ENCODE data around the gene HMCN1.
"Not testable (repeated sequence)": the region's sequence is repeated elsewhere in the genome, so short reads cannot be mapped to it uniquely, and the experiment has no call there.

The HMCN1 gene

DNA sequence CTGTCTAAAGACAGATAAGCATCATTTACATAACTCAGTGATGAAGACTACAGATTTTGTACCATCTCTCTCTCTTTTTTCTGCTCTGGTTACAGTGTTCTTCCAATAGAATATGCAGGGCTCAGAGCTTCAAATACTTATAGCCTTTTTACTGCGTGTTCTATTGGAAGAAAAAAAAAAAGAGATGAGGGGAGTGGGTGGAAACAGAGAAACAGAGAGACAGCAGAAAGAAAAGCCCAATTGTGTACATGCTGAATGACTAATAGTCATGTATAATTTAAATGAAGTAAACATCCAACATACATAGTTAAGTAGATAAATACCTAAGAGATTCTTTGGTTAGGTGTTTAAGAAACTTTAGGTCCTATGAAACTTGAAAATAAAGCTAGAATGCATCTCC lies 151.9 kb downstream of the HMCN1 start:
- DNase-seq (ENCODE audit: low spot score): no peak
- in situ Hi-C loops (cut with MboI; ENCODE audit: low pct_unique_long_range_greater_than_20kb, low sequenced_read_pairs, unreplicated experiment): no loop called here
- TF ChIP-seq, protein P1, sequence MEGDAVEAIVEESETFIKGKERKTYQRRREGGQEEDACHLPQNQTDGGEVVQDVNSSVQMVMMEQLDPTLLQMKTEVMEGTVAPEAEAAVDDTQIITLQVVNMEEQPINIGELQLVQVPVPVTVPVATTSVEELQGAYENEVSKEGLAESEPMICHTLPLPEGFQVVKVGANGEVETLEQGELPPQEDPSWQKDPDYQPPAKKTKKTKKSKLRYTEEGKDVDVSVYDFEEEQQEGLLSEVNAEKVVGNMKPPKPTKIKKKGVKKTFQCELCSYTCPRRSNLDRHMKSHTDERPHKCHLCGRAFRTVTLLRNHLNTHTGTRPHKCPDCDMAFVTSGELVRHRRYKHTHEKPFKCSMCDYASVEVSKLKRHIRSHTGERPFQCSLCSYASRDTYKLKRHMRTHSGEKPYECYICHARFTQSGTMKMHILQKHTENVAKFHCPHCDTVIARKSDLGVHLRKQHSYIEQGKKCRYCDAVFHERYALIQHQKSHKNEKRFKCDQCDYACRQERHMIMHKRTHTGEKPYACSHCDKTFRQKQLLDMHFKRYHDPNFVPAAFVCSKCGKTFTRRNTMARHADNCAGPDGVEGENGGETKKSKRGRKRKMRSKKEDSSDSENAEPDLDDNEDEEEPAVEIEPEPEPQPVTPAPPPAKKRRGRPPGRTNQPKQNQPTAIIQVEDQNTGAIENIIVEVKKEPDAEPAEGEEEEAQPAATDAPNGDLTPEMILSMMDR (IDR thresholded peaks at IDR 0.05; ENCODE audit: extremely low read depth, insufficient read depth, missing control alignments): no peak

DNA sequence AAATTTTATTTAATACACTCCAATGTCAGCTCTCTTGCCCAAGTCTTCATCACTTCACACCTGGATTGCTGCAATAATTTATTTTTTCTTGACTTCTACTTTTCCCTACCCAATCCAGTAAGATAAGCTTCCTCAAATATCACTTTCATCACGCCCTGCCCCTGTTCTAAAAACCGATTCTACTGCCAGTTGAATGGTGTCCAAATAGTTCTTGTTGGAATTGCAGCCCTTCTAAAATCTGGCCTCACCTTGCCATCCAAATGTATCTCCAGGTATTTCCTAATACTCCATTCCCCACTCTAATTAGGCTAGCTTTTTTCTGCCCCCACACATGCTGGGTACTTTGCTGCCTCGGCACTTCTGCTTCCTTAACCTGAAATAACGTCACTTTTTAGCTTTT lies 152.5 kb downstream of the HMCN1 start:
- TF ChIP-seq, protein P1 (IDR thresholded peaks at IDR 0.05; ENCODE audit: extremely low read depth, insufficient read depth, missing control alignments): no peak
- in situ Hi-C loops (cut with MboI; ENCODE audit: low pct_unique_long_range_greater_than_20kb, low sequenced_read_pairs, unreplicated experiment): no loop called here
- no peak for DNase-seq (ENCODE audit: low spot score)

DNA sequence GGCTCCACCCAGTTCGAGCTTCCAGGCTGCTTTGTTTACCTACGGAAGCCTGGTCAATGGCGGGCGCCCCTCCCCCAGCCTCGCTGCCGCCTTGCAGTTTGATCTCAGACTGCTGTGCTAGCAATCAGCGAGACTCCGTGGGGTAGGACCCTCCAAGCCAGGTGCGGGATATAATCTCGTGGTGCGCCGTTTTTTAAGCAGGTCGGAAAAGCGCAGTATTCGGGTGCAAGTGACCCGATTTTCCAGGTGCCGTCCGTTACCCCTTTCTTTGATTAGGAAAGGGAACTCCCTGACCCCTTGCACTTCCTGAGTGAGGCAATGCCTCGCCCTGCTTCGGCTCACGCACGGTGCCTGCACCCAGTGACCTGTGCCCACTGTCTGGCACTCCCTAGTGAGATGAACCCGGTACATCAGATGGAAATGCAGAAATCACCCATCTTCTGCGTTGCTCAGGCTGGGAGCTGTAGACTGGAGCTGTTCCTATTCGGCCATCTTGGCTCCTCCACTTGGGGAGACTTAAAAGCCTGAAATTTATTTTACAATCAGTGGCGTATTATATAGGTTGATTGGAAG lies 158.7 kb downstream of the HMCN1 start:
- in situ Hi-C loops (cut with MboI; ENCODE audit: low pct_unique_long_range_greater_than_20kb, low sequenced_read_pairs, unreplicated experiment): not testable (repeated sequence)

DNA sequence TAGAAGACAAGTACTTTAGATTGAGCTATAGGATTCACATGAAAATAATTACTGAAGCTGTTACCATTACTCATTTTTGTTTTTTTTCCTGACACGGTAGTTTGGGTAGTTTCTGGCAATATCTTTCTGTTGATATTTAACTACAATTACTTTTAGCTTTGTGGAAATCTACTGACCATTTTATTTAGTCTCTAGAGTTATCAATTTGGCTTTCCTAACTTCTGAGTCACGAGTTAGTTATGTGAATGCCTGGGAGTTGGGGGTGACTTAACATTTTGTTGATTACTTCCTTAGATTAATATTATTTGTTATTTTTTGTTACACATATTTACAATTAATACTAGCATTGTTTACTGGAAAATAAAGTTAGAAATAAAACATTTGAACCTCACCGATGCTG lies 160.6 kb downstream of the HMCN1 start:
- no peak for DNase-seq (ENCODE audit: low spot score)
- TF ChIP-seq, protein P1 (IDR thresholded peaks at IDR 0.05; ENCODE audit: extremely low read depth, insufficient read depth, missing control alignments): no peak
- in situ Hi-C loops (cut with MboI; ENCODE audit: low pct_unique_long_range_greater_than_20kb, low sequenced_read_pairs, unreplicated experiment): no loop called here

More for the DNA sequence above, 158.7 kb downstream of the HMCN1 start:
- DNase-seq (ENCODE audit: low spot score): not testable (repeated sequence)

DNA sequence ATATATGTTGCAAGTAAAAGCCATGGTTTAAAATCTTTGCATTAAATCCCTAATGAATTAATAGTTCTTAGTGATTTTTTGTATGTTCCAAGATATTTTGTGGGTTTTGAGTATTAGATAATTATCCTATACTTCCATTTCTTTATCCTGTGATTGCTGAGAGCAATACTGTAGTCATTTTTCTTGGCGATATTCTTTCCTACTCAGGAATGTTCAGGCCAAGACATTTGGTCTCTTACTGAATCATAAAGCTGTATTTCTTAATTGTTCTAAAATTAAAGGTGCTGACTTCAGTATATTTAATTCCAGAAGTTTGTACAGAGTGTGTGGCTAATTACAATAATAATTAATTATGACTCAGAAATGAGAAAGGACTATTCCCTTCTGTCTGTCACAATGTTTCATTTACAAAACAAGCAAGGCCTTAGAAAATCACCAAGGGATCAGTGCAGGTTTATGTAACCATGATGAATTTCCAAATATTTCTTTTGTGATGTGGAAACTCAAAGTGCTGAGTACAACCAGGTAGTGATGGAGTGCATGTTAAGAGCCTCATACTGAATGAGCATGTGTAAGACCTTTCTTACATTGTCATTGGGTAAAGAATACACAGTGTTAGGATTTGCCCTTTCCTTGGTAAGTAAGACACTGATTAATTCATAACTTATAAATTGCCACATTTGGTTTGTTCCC lies 161.2 kb downstream of the HMCN1 start:
- TF ChIP-seq, protein P1 (IDR thresholded peaks at IDR 0.05; ENCODE audit: extremely low read depth, insufficient read depth, missing control alignments): no peak
- in situ Hi-C loops (cut with MboI; ENCODE audit: low pct_unique_long_range_greater_than_20kb, low sequenced_read_pairs, unreplicated experiment): no loop called here
- no peak for DNase-seq (ENCODE audit: low spot score)

DNA sequence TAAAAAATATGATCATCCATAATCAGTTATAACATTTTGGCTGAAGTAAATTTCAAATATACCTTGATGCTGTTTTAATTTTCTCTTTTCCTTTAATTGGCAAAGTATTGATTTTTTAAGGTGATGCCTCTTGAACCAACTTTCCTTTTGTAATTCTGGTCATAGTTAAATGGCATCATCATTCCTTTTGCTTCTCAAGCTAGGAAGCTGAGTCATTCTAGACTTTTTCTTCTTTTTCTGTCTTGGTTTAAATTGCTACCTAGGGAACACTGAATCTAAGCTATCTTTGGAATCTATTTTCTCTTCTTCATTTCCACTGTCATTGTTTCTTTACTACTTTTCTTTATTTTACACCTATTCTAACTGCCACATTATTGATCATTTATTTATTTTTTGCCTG lies 162.7 kb downstream of the HMCN1 start:
- in situ Hi-C loops (cut with MboI; ENCODE audit: low pct_unique_long_range_greater_than_20kb, low sequenced_read_pairs, unreplicated experiment): no loop called here
- no peak for DNase-seq (ENCODE audit: low spot score)

DNA sequence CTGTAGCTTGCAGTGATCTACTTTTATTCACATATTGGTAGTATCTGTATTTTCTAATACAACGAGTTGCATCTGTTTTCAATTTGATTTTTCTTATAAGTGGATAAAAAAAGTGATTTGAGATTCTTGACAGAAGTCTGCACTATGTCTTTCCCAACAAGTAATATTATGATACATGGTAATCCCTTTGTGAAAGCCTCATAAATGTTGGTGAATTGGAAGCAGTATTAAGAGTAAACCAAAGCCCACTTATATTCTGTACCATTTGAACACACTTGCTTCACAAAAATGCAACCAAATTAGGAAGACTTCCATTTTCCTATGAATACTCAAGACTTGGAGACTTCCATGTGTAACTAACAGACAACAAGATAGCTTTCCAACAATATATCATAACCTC lies 172.0 kb downstream of the HMCN1 start:
- DNase-seq (ENCODE audit: low spot score): no peak
- in situ Hi-C loops (cut with MboI; ENCODE audit: low pct_unique_long_range_greater_than_20kb, low sequenced_read_pairs, unreplicated experiment): no loop called here
- TF ChIP-seq, protein P1 (IDR thresholded peaks at IDR 0.05; ENCODE audit: extremely low read depth, insufficient read depth, missing control alignments): no peak

More for the DNA sequence above, 162.7 kb downstream of the HMCN1 start:
- TF ChIP-seq, protein P1 (IDR thresholded peaks at IDR 0.05; ENCODE audit: extremely low read depth, insufficient read depth, missing control alignments): no peak

Measured in GM13977 (cell line).